ENCODE measurements around the gene ACVR2A.

The ACVR2A gene

DNA sequence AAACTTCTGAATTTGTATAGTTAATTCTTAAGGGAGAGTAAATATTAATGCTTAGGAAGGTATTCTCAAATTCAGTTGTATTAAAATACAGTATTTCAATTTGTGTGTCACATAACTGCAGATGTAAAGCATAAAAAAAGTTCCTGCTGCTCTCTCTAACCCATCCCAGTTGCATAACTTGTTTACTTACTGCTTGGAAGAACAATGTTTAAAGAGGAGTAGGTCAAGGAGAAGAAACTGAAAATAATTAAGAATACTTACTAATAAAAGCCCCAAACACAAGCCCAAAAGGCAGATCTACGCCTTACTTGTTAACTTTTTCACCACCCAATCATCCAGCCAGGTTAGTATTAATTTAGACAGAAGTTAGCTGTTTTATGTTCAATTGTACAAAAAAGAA lies 94.5 kb downstream of the ACVR2A start:
- no peak overlapping the region for H3K27ac ChIP-seq
- H3K36me3 ChIP-seq, result peaks cover 26% of the 10 kb centered on the region
- no peaks in the 10 kb centered on the region for H3K27me3 ChIP-seq (ENCODE audit: insufficient read depth, low read depth, severe bottlenecking)
- no peak overlapping the region for H3K4me3 ChIP-seq (ENCODE audit: low read depth, low read length)
- TF ChIP-seq, protein P1, sequence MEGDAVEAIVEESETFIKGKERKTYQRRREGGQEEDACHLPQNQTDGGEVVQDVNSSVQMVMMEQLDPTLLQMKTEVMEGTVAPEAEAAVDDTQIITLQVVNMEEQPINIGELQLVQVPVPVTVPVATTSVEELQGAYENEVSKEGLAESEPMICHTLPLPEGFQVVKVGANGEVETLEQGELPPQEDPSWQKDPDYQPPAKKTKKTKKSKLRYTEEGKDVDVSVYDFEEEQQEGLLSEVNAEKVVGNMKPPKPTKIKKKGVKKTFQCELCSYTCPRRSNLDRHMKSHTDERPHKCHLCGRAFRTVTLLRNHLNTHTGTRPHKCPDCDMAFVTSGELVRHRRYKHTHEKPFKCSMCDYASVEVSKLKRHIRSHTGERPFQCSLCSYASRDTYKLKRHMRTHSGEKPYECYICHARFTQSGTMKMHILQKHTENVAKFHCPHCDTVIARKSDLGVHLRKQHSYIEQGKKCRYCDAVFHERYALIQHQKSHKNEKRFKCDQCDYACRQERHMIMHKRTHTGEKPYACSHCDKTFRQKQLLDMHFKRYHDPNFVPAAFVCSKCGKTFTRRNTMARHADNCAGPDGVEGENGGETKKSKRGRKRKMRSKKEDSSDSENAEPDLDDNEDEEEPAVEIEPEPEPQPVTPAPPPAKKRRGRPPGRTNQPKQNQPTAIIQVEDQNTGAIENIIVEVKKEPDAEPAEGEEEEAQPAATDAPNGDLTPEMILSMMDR (IDR thresholded peaks at IDR 0.05; ENCODE audit: low read depth, low read length), result no peak
- H3K9me3 ChIP-seq (ENCODE audit: severe bottlenecking), result no peaks in the 10 kb centered on the region
- no peak for DNase-seq

DNA sequence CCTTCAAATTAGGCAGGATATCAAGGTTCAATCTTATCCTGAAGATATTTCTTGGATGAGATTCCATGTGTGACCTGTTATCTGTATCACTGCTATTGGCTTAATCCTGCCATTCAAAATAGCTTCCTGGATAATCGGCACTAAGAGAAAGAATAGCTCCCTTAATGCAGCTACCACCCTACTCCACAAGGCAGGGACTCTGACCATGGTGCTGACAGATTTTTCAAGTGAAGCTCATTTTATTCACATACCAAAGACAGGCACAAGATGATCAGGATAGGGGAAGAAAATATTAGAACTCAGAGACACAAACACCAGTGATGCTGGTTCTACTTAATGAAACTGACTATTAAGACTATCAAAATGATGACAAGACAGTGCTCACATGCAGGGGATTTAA lies 100.8 kb downstream of the ACVR2A start:
- peaks cover 10% of the 10 kb centered on the region for H3K36me3 ChIP-seq
- H3K27ac ChIP-seq, result no peak overlapping the region
- no peaks in the 10 kb centered on the region for H3K27me3 ChIP-seq (ENCODE audit: insufficient read depth, low read depth, severe bottlenecking)
- H3K4me3 ChIP-seq (ENCODE audit: low read depth, low read length), result no peak overlapping the region
- no peak for DNase-seq
- H3K9me3 ChIP-seq (ENCODE audit: severe bottlenecking), result no peaks in the 10 kb centered on the region
- TF ChIP-seq, protein P1 (IDR thresholded peaks at IDR 0.05; ENCODE audit: low read depth, low read length), result no peak

DNA sequence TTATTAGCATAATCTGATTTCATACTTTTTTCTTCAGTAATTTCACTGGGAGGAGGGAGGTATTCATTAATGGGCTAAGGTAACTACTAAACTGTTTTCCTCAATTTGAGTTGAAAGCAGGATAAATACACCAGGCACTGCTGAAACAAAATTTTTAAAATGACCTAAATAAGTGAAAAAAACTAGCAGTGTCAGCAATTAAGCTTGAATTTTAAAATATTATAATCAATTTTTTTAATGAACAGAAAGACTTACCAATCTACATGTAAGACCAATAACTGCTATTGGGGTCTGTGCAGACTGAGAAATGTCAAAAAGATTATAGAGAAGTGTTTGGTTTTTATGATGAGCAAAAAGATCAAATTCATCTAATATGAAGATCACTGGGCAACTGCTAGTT lies 107.3 kb downstream of the ACVR2A start:
- no peaks in the 10 kb centered on the region for H3K9me3 ChIP-seq (ENCODE audit: severe bottlenecking)
- no peak overlapping the region for H3K27ac ChIP-seq
- H3K4me3 ChIP-seq (ENCODE audit: low read depth, low read length), result no peak overlapping the region
- H3K36me3 ChIP-seq, result peaks cover 11% of the 10 kb centered on the region
- TF ChIP-seq, protein P1 (IDR thresholded peaks at IDR 0.05; ENCODE audit: low read depth, low read length), result no peak
- H3K27me3 ChIP-seq (ENCODE audit: insufficient read depth, low read depth, severe bottlenecking), result no peaks in the 10 kb centered on the region
- DNase-seq, result no peak

DNA sequence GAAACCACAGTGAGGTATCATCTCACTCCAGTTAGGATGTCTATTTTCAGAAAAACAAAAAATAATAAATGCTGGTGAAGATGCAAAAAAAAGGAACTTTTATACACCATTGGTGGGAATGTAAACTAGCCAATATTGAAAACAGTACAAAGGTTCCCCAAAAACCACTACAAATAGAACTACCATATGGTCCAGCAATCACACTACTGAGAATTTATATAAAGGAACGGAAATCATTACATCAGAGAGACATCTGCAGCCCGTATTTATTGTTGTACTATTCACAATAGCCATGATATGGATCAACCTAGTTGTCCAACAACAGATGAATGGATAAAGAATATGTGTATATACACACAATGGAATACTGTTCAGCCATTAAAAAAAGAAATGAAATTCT lies 123.7 kb downstream of the ACVR2A start:
- peaks cover 15% of the 10 kb centered on the region for H3K36me3 ChIP-seq

DNA sequence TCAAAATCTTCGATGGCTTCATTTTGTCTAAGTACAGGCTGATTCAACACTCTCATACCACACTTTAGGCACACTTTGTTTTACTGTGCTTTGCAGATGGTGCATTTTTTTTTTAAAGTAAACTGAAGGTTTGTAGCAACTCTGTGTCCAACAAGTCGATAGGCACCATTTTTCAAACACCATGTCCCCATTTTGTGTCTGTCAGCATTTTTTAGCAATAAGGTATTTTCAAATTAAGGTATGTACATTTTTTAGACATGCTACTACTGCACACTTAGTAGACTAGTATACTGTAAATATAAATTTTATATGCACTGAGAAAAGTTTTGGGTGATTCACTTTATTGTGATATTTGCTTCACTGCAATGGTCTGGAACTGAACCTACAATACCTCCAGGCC lies 131.3 kb downstream of the ACVR2A start:
- Histone ChIP-seq H3K4me3 (ENCODE audit: low read depth, low read length) (no peak overlapping the region), H3K27ac (no peak overlapping the region), H3K36me3 (peaks cover 3% of the 10 kb centered on the region), H3K27me3 (ENCODE audit: insufficient read depth, low read depth, severe bottlenecking) (no peaks in the 10 kb centered on the region), H3K9me3 (ENCODE audit: severe bottlenecking) (no peaks in the 10 kb centered on the region)
- TF ChIP-seq, protein P1 (IDR thresholded peaks at IDR 0.05; ENCODE audit: low read depth, low read length), result no peak
- DNase-seq, result no peak

More for the DNA sequence above, 123.7 kb downstream of the ACVR2A start:
- DNase-seq, result no peak
- no peak overlapping the region for H3K4me3 ChIP-seq (ENCODE audit: low read depth, low read length)
- peaks cover 2% of the 10 kb centered on the region for H3K9me3 ChIP-seq (ENCODE audit: severe bottlenecking)
- H3K27me3 ChIP-seq (ENCODE audit: insufficient read depth, low read depth, severe bottlenecking), result no peaks in the 10 kb centered on the region
- TF ChIP-seq, protein P1 (IDR thresholded peaks at IDR 0.05; ENCODE audit: low read depth, low read length), result no peak
- H3K27ac ChIP-seq, result no peak overlapping the region

DNA sequence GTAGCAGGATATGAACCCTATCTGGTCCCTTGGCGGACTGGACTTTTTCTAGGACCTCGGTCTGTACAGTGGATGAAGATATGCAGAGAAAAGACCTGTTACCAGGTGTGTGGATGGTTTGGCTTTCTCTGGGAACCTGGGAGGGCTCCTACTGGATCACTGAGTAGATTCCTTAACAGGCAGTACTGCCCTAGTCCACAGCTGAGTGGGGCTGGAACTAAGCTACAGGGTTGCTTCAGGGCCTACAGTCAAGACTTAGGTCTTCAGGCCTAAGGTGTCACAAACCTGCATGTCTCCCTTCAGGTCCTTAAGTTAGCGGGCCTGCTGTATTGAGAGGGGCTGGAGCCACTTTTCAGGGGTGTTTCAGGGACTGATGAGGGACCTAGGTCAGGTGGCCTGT lies 132.8 kb downstream of the ACVR2A start:
- no peak for DNase-seq
- Histone ChIP-seq H3K27me3 (ENCODE audit: insufficient read depth, low read depth, severe bottlenecking) (no peaks in the 10 kb centered on the region), H3K36me3 (peaks cover 3% of the 10 kb centered on the region; the same call in 1 of the 2 replicates), H3K27ac (no peak overlapping the region), H3K4me3 (ENCODE audit: low read depth, low read length) (no peak overlapping the region), H3K9me3 (ENCODE audit: severe bottlenecking) (no peaks in the 10 kb centered on the region)
- TF ChIP-seq, protein P1 (IDR thresholded peaks at IDR 0.05; ENCODE audit: low read depth, low read length), result no peak
